ENCODE measurements around the gene UHRF1.
A peak's percentile ranks its signal among the peaks of the same experiment; 100 is the strongest.
"Not testable (repeated sequence)": the region's sequence is repeated elsewhere in the genome, so short reads cannot be mapped to it uniquely, and the experiment has no call there.

Gene UHRF1

DNA sequence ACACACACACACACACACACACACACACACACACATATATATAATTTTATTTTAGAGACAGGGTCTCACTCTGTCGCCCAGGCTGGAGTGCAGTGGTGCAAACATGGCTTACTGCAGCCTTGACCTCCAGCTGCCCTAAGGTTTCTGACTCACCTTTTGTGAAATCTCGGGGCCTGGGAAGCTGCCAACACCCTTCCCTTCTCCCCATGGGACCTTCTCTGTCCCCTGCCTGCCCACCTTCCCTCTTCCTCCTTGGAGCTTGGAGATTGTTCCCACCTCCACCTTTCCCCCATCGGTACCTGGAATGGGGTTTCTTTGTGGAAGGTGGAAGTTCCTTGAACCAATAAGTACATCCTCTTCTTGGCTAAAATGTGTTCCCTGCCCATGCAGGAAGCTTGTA is 12.9 kb upstream of the UHRF1 start:
- H4K20me1 ChIP-seq (ENCODE audit: control insufficient read depth, insufficient read depth, low read depth, low read length): no peaks in the 10 kb centered on the region
- H3F3A ChIP-seq (ENCODE audit: control insufficient read depth, insufficient read depth): peaks cover 11% of the 10 kb centered on the region
- H3K9me3 ChIP-seq (ENCODE audit: control insufficient read depth, insufficient read depth, low read length): no peaks in the 10 kb centered on the region
- no peaks in the 10 kb centered on the region for H3K79me2 ChIP-seq (ENCODE audit: control insufficient read depth, low read length)
- TF ChIP-seq, protein P1, sequence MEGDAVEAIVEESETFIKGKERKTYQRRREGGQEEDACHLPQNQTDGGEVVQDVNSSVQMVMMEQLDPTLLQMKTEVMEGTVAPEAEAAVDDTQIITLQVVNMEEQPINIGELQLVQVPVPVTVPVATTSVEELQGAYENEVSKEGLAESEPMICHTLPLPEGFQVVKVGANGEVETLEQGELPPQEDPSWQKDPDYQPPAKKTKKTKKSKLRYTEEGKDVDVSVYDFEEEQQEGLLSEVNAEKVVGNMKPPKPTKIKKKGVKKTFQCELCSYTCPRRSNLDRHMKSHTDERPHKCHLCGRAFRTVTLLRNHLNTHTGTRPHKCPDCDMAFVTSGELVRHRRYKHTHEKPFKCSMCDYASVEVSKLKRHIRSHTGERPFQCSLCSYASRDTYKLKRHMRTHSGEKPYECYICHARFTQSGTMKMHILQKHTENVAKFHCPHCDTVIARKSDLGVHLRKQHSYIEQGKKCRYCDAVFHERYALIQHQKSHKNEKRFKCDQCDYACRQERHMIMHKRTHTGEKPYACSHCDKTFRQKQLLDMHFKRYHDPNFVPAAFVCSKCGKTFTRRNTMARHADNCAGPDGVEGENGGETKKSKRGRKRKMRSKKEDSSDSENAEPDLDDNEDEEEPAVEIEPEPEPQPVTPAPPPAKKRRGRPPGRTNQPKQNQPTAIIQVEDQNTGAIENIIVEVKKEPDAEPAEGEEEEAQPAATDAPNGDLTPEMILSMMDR (IDR thresholded peaks at IDR 0.05; ENCODE audit: low read depth, low read length, poor library complexity, severe bottlenecking): no peak
- no peak for TF ChIP-seq EZH2phosphoT487 (IDR thresholded peaks at IDR 0.05; ENCODE audit: borderline replicate concordance, low read length)
- H3K27me3 ChIP-seq (ENCODE audit: control insufficient read depth, low read length): no peaks in the 10 kb centered on the region
- H3K4me1 ChIP-seq (ENCODE audit: control insufficient read depth, low read length): peaks cover 36% of the 10 kb centered on the region
- H3K27ac ChIP-seq (ENCODE audit: low read depth, low read length): peak overlapping the region; percentile 32
- no peak overlapping the region; the same call in 1 of the 2 replicates for H3K4me2 ChIP-seq (ENCODE audit: low read length)
- H3K9me2 ChIP-seq (replicated peaks; ENCODE audit: control insufficient read depth, low read length): no peaks in the 10 kb centered on the region
- H3K4me3 ChIP-seq (ENCODE audit: low read length): no peak overlapping the region
- H3K36me3 ChIP-seq (ENCODE audit: control insufficient read depth, low read length): no peaks in the 10 kb centered on the region

DNA sequence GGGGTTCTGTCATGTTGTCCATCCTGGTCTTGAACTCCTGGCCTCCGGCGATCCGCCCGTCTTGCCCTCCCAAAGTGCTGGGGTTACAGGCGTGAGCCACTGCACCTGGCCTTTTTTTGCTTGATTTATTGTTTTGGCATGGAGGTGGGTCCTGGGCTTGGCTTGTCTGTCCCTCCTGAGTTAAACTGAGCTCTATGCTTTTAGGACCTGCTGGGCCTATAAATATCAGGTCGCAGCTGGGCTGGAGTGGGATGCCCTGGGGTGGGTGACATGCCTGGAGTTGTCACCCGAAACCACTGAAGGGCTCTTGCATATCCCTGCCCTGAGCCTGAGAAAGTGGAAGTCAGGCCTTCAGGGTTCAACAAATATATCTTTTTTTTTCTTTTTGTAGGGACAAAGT is 12.2 kb upstream of the UHRF1 start:
- Histone ChIP-seq H3K4me2 (ENCODE audit: low read length) (no peak overlapping the region), H3K27ac (ENCODE audit: low read depth, low read length) (no peak overlapping the region), H4K20me1 (ENCODE audit: control insufficient read depth, insufficient read depth, low read depth, low read length) (no peaks in the 10 kb centered on the region), H3K27me3 (ENCODE audit: control insufficient read depth, low read length) (no peaks in the 10 kb centered on the region), H3K4me1 (ENCODE audit: control insufficient read depth, low read length) (peaks cover 36% of the 10 kb centered on the region), H3F3A (ENCODE audit: control insufficient read depth, insufficient read depth) (peaks cover 11% of the 10 kb centered on the region), H3K79me2 (ENCODE audit: control insufficient read depth, low read length) (no peaks in the 10 kb centered on the region), H3K36me3 (ENCODE audit: control insufficient read depth, low read length) (no peaks in the 10 kb centered on the region), H3K4me3 (ENCODE audit: low read length) (no peak overlapping the region), H3K9me2 (replicated peaks; ENCODE audit: control insufficient read depth, low read length) (no peaks in the 10 kb centered on the region), H3K9me3 (ENCODE audit: control insufficient read depth, insufficient read depth, low read length) (no peaks in the 10 kb centered on the region)
- TF ChIP-seq EZH2phosphoT487 (IDR thresholded peaks at IDR 0.05; ENCODE audit: borderline replicate concordance, low read length): no peak

DNA sequence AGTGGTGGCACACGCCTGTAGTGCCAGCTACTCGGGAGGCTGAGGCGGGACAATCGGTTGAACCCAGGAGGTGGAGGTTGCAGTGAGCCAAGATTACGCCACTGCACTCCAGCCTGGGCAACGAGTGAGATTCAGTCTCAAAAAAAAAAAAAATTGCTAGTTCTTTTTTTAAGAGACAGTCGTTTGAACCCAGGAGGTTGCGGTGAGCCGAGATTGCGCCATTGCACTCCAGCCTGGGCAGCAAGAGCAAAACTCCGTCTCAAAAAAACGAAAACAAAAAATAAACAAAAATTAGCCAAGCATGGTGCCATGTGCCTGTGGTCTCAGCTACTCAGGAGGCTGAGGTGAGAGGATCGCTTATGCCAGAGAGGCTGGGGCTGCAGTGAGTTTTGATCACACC is 8.4 kb upstream of the UHRF1 start:
- peaks cover 15% of the 10 kb centered on the region for H3K4me1 ChIP-seq (ENCODE audit: control insufficient read depth, low read length)
- H3K79me2 ChIP-seq (ENCODE audit: control insufficient read depth, low read length); H3K9me2 ChIP-seq (replicated peaks; ENCODE audit: control insufficient read depth, low read length); H4K20me1 ChIP-seq (ENCODE audit: control insufficient read depth, insufficient read depth, low read depth, low read length); H3K4me3 ChIP-seq (ENCODE audit: low read length); H3F3A ChIP-seq (ENCODE audit: control insufficient read depth, insufficient read depth); H3K27ac ChIP-seq (ENCODE audit: low read depth, low read length); H3K4me2 ChIP-seq (ENCODE audit: low read length); H3K27me3 ChIP-seq (ENCODE audit: control insufficient read depth, low read length); H3K36me3 ChIP-seq (ENCODE audit: control insufficient read depth, low read length); H3K9me3 ChIP-seq (ENCODE audit: control insufficient read depth, insufficient read depth, low read length): not testable (repeated sequence)

DNA sequence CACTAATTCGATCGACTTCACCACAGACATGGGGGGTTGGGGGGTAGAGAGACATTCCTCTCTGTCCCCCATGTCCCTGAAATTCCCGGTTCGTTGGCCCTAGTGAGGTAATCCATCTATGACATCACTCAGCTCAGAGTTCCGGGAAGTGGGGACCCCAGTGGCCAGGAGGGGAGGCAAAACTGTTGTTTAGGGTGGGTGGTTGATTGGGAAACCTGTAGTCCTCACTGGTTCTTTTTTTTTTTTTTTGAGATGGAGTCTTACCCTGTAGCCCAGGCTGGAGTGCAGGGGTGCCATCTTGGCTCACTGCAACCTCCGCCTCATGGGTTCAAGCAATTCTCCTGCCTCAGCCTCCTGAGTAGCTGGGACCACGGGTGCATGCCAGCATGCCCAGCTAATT is 6.5 kb upstream of the UHRF1 start, which contains the start of gene ARRDC5:
Gene ARRDC5, minus strand, starts transcription at position 101 of the 400 bp plus-strand sequence. Its CDS starts 71 bp downstream, at position 30.
- Histone ChIP-seq H3K4me2 (ENCODE audit: low read length) (no peak within 1 kb of the TSS), H3K27me3 (ENCODE audit: control insufficient read depth, low read length) (no peaks in the 10 kb centered on the region), H3F3A (ENCODE audit: control insufficient read depth, insufficient read depth) (no peaks in the 10 kb centered on the region), H3K4me1 (ENCODE audit: control insufficient read depth, low read length) (peaks cover under 1% of the 10 kb centered on the region), H3K36me3 (ENCODE audit: control insufficient read depth, low read length) (no peaks in the 10 kb centered on the region), H4K20me1 (ENCODE audit: control insufficient read depth, insufficient read depth, low read depth, low read length) (no peaks in the 10 kb centered on the region), H3K79me2 (ENCODE audit: control insufficient read depth, low read length) (no peaks in the 10 kb centered on the region), H3K9me2 (replicated peaks; ENCODE audit: control insufficient read depth, low read length) (no peaks in the 10 kb centered on the region), H3K4me3 (ENCODE audit: low read length) (no peak within 1 kb of the TSS), H3K27ac (ENCODE audit: low read depth, low read length) (no peak within 1 kb of the TSS), H3K9me3 (ENCODE audit: control insufficient read depth, insufficient read depth, low read length) (no peaks in the 10 kb centered on the region)
- TF ChIP-seq, protein P1 (IDR thresholded peaks at IDR 0.05; ENCODE audit: low read depth, low read length, poor library complexity, severe bottlenecking): no peak
- TF ChIP-seq EZH2phosphoT487 (IDR thresholded peaks at IDR 0.05; ENCODE audit: borderline replicate concordance, low read length): no peak
